Psoas muscle (tissue), 8 donors: Measurements from ENCODE around the gene PRDM10. TPM values are rescaled to one million over a fixed set of nuclear protein-coding genes. Genes with fewer than 3 reads are reported as not detected.

ENCODE experiments used
- ATAC-seq, 4 donors: fragments of 200-7000 bp; cut with Tn5 transposase; one replicate each; pipeline ENCODE4 v1.9.1; 2020; ENCODE audit warnings: moderate library complexity in 3 of 4, mild to moderate bottlenecking in 2 of 4
- DNase-seq, 2 donors: peaks; one replicate each; pipeline ENCODE4 v3.0.0-alpha.2; 2020
- H3K27ac ChIP-seq: fragments of 200-600 bp; one replicate; pipeline ENCODE4 v1.8.0; 2022
- H3K27me3 ChIP-seq, 3 donors: fragments of 200-600 bp in 1 of 3; one replicate each; pipeline versions ENCODE4 v1.6.1 to v1.8.0; 2013 to 2022; ENCODE audit warnings: low read length in 2 of 3, mild to moderate bottlenecking in 2 of 3, moderate library complexity in 1 of 3; ENCODE audit not compliant: insufficient read depth in 3 of 3
- H3K36me3 ChIP-seq, 2 donors: fragments of 200-600 bp in 1 of 2; one replicate each; pipeline versions ENCODE4 v1.6.1 to v1.8.0; 2013 to 2022; ENCODE audit warnings: low read depth in 1 of 2, mild to moderate bottlenecking in 1 of 2, moderate library complexity in 1 of 2; ENCODE audit not compliant: insufficient read depth in 1 of 2
- H3K4me1 ChIP-seq: fragments of 200-600 bp; one replicate; pipeline ENCODE4 v1.8.0; 2022
- H3K4me3 ChIP-seq: fragments of 200-600 bp; one replicate; pipeline ENCODE4 v1.8.0; 2022; ENCODE audit warnings: mild to moderate bottlenecking
- H3K9me3 ChIP-seq: fragments of 200-600 bp; one replicate; pipeline ENCODE4 v1.8.0; 2022
- CTCF ChIP-seq: fragments of 200-600 bp; IDR thresholded peaks from one replicate; pipeline ENCODE4 v1.8.0; 2022; ENCODE audit warnings: antibody characterized with exemption
- WGBS, 3 donors: extraction: QIAGEN DNeasy Blood & Tissue Kit; methylation state at CpG; one replicate each; pipeline versions ENCODE4 v1.1.6 to v1.1.7; 2013; 5-methylcytosine and 5-hydroxymethylcytosine counted together
- intact Hi-C, 2 donors: fragments of 100-400 bp; cut with DNase I; formaldehyde crosslinking; loops; one replicate each; pipeline versions ENCODE4 v1.11.0 to v1.14.2; 2022
- polyA plus RNA-seq, 3 donors: library from polyadenylated mRNA; stranded (reverse); fragments of 200-250 nt; gene quantifications; one replicate each; pipeline ENCODE4 v1.2.3, GENCODE V29; 2013
- total RNA-seq, 4 donors: library from RNA; stranded (reverse); fragmentation: NEBNext Ultra II Directional in 2 of 4; extraction: Animal tissue kit (Norgen Biotek cat#: 25700) in 2 of 4; gene quantifications; one replicate each; pipeline versions ENCODE4 v1.2.1 to v1.2.4, GENCODE V29; 2021 to 2023
- donor health status: healthy with polysubstance abuse.
- donor health status: DM: no; HTN: no; CAD: no; lungs with moderate emphysema.
- donor health status: Bipolar disorder and iron deficiency.
- donor health status: healthy.
- donor health status: DM: yes; HTN: yes; CAD: no.
- donor health status: DM: no; HTN: no; CAD: no.
- donor health status: DM: no; HTN: no; CAD: no.
- donor health status: DM: yes; HTN: yes; CAD: no.

PRDM10 gene
- total and polyA plus RNA-seq, 7 donors, result 2.5 to 7.8 (median 4.2) TPM

DNA sequence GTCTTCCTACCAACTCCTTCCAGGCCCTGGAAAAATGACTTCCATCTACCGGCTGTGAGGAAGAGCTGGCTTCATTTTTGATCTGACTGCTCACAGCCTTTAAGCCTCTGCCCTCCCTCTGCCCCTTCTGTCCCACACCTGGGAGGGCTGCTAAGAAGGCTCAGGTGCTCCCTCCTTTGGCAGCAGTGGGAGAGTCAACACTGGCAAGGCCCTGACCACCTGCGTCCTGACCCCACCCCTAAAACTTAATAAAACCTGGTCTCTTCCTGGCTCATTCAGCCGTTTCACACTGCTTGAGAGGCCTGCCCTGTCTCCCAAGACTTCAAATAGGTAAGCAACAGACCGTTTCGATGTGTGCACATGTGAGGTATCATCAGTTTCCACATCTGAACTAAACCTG, 55.2 kb downstream of the PRDM10 start:
- peaks cover 0 to 39% of the 10 kb centered on the region in 2 donors for H3K36me3 ChIP-seq
- no peak overlapping the region for H3K27ac ChIP-seq
- DNase-seq (no peak), ATAC-seq (no peak)
- intact Hi-C loops, result no loop called here
- H3K4me3 ChIP-seq, result no peak overlapping the region
- WGBS, 3 donors, result 87 to 94% (median 93%) methylated on average over 5 of the region's 5 CpGs
- no peaks in the 10 kb centered on the region for H3K9me3 ChIP-seq
- H3K4me1 ChIP-seq, result no peaks in the 10 kb centered on the region
- no peak for TF ChIP-seq CTCF
- no peaks in the 10 kb centered on the region for H3K27me3 ChIP-seq

GRCh38 chr11:129946965-129947364, 55.7 kb downstream of the PRDM10 start:
- TF ChIP-seq CTCF, result no peak
- Histone ChIP-seq H3K36me3 (peaks cover 0 to 44% of the 10 kb centered on the region in 2 donors), H3K4me3 (no peak overlapping the region), H3K4me1 (no peaks in the 10 kb centered on the region), H3K9me3 (no peaks in the 10 kb centered on the region), H3K27ac (no peak overlapping the region), H3K27me3 (no peaks in the 10 kb centered on the region)
- intact Hi-C loops, result no loop called here
- ATAC-seq (no peak), DNase-seq (no peak)
- WGBS, 3 donors, result 95 to 96% (median 96%) methylated on average over 15 of the region's 15 CpGs

- no peak overlapping the region for H3K4me3 ChIP-seq
- H3K36me3 ChIP-seq, result peaks cover 0 to 51% of the 10 kb centered on the region in 2 donors
- no peaks in the 10 kb centered on the region for H3K27me3 ChIP-seq
- ATAC-seq (no peak), DNase-seq (no peak)
- intact Hi-C loops, result no loop called here
- H3K27ac ChIP-seq, result no peak overlapping the region
- TF ChIP-seq CTCF, result no peak
- H3K4me1 ChIP-seq, result no peaks in the 10 kb centered on the region
- WGBS, 3 donors, result 80 to 91% (median 88%) methylated on average over 4 of the region's 4 CpGs
- H3K9me3 ChIP-seq, result no peaks in the 10 kb centered on the region
Observed at GRCh38 chr11:129946256-129946655, 56.4 kb downstream of the PRDM10 start.

- WGBS, 3 donors, result 93 to 96% (median 94%) methylated on average over 11 of the region's 11 CpGs
- no peaks in the 10 kb centered on the region for H3K4me1 ChIP-seq
- H3K36me3 ChIP-seq, result peaks cover 0 to 51% of the 10 kb centered on the region in 2 donors
Observed at GRCh38 chr11:129945373-129945772, 57.3 kb downstream of the PRDM10 start.

More at GRCh38 chr11:129945373-129945772, 57.3 kb downstream of the PRDM10 start:
- no peaks in the 10 kb centered on the region for H3K9me3 ChIP-seq
- intact Hi-C loops, result no loop called here
- ATAC-seq (no peak), DNase-seq (no peak)
- no peak overlapping the region for H3K4me3 ChIP-seq
- no peak for TF ChIP-seq CTCF
- H3K27ac ChIP-seq, result no peak overlapping the region
- no peaks in the 10 kb centered on the region for H3K27me3 ChIP-seq
